PC-9 (cell line): ENCODE data around the gene SLC18A3.

Experiments
- EZH2 ChIP-seq: fragments of 200-600 bp; sonication (generic); IDR thresholded peaks from 2 replicates; pipeline ENCODE4 v1.8.0; 2017; ENCODE audit warnings: antibody characterized with exemption, low read depth
- TF ChIP-seq, protein P1 (sequence below): fragments of 200-600 bp; sonication (generic); conservative IDR thresholded peaks from 2 replicates; pipeline ENCODE4 v1.6.1; 2017; ENCODE audit warnings: mixed run types, antibody characterized with exemption, mild to moderate bottlenecking, moderate library complexity

- TF ChIP-seq, protein P1, sequence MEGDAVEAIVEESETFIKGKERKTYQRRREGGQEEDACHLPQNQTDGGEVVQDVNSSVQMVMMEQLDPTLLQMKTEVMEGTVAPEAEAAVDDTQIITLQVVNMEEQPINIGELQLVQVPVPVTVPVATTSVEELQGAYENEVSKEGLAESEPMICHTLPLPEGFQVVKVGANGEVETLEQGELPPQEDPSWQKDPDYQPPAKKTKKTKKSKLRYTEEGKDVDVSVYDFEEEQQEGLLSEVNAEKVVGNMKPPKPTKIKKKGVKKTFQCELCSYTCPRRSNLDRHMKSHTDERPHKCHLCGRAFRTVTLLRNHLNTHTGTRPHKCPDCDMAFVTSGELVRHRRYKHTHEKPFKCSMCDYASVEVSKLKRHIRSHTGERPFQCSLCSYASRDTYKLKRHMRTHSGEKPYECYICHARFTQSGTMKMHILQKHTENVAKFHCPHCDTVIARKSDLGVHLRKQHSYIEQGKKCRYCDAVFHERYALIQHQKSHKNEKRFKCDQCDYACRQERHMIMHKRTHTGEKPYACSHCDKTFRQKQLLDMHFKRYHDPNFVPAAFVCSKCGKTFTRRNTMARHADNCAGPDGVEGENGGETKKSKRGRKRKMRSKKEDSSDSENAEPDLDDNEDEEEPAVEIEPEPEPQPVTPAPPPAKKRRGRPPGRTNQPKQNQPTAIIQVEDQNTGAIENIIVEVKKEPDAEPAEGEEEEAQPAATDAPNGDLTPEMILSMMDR, result no peak
- no peak for TF ChIP-seq EZH2
These were observed 38.7 kb upstream of the SLC18A3 start for GRCh38 chr10:49571388-49571787.
